NT2/D1 (cell line): ENCODE results near the gene ATP6V0B.

Source experiments
- SUZ12 ChIP-seq: IDR thresholded peaks from 2 replicates; pipeline ENCODE4 v1.6.1; 2011; ENCODE audit not compliant: insufficient read length, insufficient read depth; ENCODE audit errors: extremely low read depth
- YY1 ChIP-seq: IDR thresholded peaks from 2 replicates; pipeline ENCODE4 v1.6.1; 2011; ENCODE audit not compliant: insufficient read length, insufficient read depth
- ZNF274 ChIP-seq: IDR thresholded peaks from 2 replicates; pipeline ENCODE4 v1.6.1; 2011; ENCODE audit warnings: mild to moderate bottlenecking, low read depth, low read length

- TF ChIP-seq YY1, result no peak
- no peak for TF ChIP-seq SUZ12
- TF ChIP-seq ZNF274, result no peak
Measured at GRCh38 chr1:43954036-43954435, 20.7 kb upstream of the ATP6V0B start.
